ENCODE data around the gene SKI. TPM values are rescaled to one million over a fixed set of nuclear protein-coding genes. Genes with fewer than 3 reads are reported as not detected.

Gene SKI
- total RNA-seq, 1 donor from 2014 or later, result 55.7 TPM

DNA sequence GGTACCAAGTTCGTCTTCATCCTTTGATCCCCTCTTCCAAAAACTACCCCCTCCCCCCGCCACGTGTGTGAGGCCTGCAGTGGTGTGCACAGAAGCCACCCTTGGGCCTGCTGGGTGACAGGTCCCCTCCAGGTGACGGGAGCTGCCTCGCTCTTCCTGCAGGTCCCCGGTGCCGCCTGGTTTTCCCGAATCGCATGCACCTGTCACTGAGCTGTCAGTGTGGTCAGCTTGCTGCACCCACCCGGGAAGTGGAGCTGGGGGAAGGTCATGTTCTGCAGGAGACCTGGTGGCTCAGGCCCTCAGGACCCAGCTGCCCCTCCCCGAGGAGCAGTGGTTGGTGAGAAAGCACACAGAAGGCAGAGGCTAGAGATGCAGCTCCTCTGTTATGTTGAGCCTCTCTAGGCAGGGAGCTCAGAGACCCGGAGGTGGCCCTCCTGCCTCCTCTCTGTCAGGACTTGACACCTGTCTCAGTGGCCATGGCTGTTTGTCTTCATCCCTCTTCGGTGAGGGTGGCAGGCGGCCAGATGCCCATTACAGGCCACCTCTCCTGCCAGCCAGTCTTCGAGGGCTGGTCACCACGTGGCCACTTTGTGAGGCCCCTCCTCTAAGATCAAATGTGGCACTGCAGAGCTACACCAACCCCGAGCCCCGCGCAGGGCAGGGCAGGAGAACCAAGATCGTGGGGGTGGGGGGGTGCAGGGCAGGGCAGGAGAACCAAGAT lies 60.9 kb downstream of the SKI start:
- no peak for DNase-seq (ENCODE audit: extremely low spot score, unreplicated experiment)
- H3K27ac Mint-ChIP-seq, result no peak overlapping the region
- no peak overlapping the region for H3K4me3 Mint-ChIP-seq
- TF ChIP-seq, protein P1, sequence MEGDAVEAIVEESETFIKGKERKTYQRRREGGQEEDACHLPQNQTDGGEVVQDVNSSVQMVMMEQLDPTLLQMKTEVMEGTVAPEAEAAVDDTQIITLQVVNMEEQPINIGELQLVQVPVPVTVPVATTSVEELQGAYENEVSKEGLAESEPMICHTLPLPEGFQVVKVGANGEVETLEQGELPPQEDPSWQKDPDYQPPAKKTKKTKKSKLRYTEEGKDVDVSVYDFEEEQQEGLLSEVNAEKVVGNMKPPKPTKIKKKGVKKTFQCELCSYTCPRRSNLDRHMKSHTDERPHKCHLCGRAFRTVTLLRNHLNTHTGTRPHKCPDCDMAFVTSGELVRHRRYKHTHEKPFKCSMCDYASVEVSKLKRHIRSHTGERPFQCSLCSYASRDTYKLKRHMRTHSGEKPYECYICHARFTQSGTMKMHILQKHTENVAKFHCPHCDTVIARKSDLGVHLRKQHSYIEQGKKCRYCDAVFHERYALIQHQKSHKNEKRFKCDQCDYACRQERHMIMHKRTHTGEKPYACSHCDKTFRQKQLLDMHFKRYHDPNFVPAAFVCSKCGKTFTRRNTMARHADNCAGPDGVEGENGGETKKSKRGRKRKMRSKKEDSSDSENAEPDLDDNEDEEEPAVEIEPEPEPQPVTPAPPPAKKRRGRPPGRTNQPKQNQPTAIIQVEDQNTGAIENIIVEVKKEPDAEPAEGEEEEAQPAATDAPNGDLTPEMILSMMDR (conservative IDR thresholded peaks at IDR 0.05), result no peak
- H3K27me3 Mint-ChIP-seq, result no peaks in the 10 kb centered on the region
- H3K36me3 Mint-ChIP-seq, result no peaks in the 10 kb centered on the region
- H3K9me3 Mint-ChIP-seq, result no peaks in the 10 kb centered on the region
- peaks cover 23% of the 10 kb centered on the region for H3K4me1 Mint-ChIP-seq (ENCODE audit: unreplicated experiment)

DNA sequence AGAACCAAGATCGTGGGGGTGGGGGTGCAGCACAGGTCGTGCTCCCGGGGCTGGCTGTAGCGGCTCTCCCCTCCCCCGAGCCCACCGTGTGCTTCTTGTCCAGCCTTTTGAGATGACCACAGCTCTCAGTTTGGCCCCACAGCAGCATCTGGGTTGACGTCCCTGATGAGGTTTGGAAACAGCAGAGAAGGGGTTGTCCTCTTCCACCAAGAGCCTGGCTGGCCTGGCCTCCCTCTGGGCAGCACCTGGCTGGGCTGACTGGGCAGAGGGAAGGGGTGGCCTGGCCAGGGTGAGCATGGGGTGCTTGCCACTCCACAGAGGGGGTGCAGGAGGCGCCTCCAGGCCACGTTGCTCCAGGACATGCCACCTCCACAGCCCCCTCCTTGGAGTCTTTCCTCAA lies 61.5 kb downstream of the SKI start:
- H3K36me3 Mint-ChIP-seq, result no peaks in the 10 kb centered on the region
- no peak overlapping the region for H3K4me3 Mint-ChIP-seq
- no peak overlapping the region for H3K27ac Mint-ChIP-seq
- peaks cover 23% of the 10 kb centered on the region for H3K4me1 Mint-ChIP-seq (ENCODE audit: unreplicated experiment)
- no peak for DNase-seq (ENCODE audit: extremely low spot score, unreplicated experiment)
- TF ChIP-seq, protein P1 (conservative IDR thresholded peaks at IDR 0.05), result no peak
- H3K9me3 Mint-ChIP-seq, result no peaks in the 10 kb centered on the region
- no peaks in the 10 kb centered on the region for H3K27me3 Mint-ChIP-seq

DNA sequence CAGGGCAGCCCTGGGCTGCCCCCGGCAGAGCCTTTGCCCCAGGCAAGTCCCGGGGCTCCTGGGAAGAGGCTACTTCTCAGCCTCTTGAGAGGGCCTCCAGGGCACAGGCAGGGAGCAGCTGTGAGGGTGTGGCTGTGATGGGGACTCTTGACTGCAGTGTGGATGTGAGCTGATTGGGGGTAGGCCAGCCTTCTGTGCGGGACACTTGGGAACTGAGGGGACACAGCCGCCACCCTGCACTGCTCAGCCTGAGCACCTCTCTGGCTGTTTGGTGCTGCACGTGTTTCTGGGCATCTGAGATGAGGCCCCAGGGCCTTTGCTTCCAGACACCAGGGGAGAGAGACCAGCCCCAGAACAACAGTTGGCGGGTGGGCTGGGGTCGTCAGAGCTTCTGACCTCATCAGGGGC lies 62.1 kb downstream of the SKI start:
- TF ChIP-seq, protein P1 (conservative IDR thresholded peaks at IDR 0.05), result no peak
- Mint-ChIP-seq H3K4me3 (no peak overlapping the region), H3K27ac (no peak overlapping the region), H3K9me3 (no peaks in the 10 kb centered on the region), H3K4me1 (ENCODE audit: unreplicated experiment) (peaks cover 23% of the 10 kb centered on the region), H3K27me3 (no peaks in the 10 kb centered on the region), H3K36me3 (no peaks in the 10 kb centered on the region)
- DNase-seq (ENCODE audit: extremely low spot score, unreplicated experiment), result no peak

DNA sequence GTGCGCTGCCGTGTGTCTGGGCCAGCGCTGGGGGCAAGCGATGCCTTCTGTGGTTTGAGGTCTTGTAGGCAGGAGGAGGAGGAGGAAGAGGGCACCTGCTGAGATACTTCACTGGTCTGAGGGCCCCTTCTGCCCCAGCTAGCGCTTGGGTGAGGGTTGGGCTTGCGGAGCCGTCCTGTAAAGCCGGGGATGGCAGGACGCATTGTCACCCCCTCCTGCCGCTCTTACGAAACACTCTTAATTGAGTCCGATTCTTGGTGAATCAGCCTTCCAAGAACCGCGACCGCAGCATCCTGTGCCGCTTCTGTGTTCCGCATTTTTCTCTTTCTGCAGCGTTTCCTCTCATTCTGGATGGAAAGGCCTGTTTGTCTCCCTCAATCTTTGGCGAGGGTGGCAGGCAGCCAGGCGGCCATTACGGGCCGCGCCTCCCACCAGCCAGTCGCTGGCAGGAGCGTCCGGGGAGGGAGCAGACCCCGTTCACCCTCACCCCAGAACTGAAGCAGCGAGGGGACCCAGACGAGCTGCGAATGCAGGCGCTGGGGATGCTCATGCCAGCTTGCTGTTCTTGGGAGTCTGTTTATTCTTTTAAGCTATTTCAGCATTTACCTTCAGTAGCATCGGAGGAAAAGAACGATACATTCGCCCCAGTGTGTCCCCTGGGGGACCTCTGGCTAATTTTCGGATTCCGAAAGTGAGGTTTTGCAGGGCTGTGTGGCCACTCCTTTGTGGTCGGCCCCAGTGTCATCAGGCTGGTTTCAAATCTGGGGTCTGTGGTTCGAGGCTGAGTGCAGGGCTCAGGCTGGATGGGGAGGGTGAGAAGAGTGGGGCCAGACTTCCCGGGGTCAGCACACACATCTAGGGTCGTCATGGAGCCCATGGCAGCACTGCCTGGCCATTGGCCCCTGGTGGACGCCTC lies 62.7 kb downstream of the SKI start:
- no peaks in the 10 kb centered on the region for H3K27me3 Mint-ChIP-seq
- peaks cover 23% of the 10 kb centered on the region for H3K4me1 Mint-ChIP-seq (ENCODE audit: unreplicated experiment)
- no peaks in the 10 kb centered on the region for H3K36me3 Mint-ChIP-seq
- H3K27ac Mint-ChIP-seq, result peak overlapping the region; percentile 26
- no peaks in the 10 kb centered on the region for H3K9me3 Mint-ChIP-seq
- TF ChIP-seq, protein P1 (conservative IDR thresholded peaks at IDR 0.05), result no peak
- no peak for DNase-seq (ENCODE audit: extremely low spot score, unreplicated experiment)
- H3K4me3 Mint-ChIP-seq, result no peak overlapping the region

DNA sequence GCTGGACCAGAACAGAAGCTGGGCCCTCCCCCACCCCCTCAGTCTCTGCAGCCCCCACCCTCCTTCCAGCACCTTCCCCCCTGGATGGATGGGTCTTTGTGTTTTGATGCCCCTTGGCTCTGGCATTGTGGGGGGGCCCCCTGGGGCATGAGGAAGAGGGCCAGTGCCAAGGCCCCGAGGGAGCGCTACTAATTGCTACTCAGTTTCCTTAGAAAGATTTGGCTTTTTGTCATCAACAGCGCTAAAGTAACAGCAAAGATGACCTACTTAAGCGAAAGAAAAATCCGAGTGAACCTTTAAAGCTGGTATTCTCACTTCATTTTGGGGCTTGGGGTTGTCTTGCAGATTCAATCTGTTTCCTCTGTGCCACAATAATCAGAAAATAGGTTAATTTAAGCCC lies 63.5 kb downstream of the SKI start:
- Mint-ChIP-seq H3K4me3 (no peak overlapping the region), H3K27ac (no peak overlapping the region), H3K9me3 (no peaks in the 10 kb centered on the region), H3K36me3 (no peaks in the 10 kb centered on the region), H3K27me3 (no peaks in the 10 kb centered on the region), H3K4me1 (ENCODE audit: unreplicated experiment) (peaks cover 25% of the 10 kb centered on the region)
- DNase-seq (ENCODE audit: extremely low spot score, unreplicated experiment), result no peak
- TF ChIP-seq, protein P1 (conservative IDR thresholded peaks at IDR 0.05), result no peak
